GM21528 (cell line): ENCODE results near the gene COL19A1.
"Not testable (repeated sequence)": the region's sequence is repeated elsewhere in the genome, so short reads cannot be mapped to it uniquely, and the experiment has no call there.

Source experiments
- ATAC-seq: cut with Tn5 transposase; IDR thresholded peaks from one replicate; pipeline ENCODE4 v1.9.1; 2021; ENCODE audit warnings: mild to moderate bottlenecking, moderate library complexity; ENCODE audit not compliant: unreplicated experiment, low FRiP score

Gene COL19A1

GRCh38 chr6:69953491-69953890 is 87.1 kb downstream of the COL19A1 start:
- ATAC-seq = no peak

GRCh38 chr6:69954733-69955132 is 88.4 kb downstream of the COL19A1 start:
- ATAC-seq = no peak

GRCh38 chr6:69957985-69958559 is 91.7 kb downstream of the COL19A1 start:
- ATAC-seq = no peak

DNA sequence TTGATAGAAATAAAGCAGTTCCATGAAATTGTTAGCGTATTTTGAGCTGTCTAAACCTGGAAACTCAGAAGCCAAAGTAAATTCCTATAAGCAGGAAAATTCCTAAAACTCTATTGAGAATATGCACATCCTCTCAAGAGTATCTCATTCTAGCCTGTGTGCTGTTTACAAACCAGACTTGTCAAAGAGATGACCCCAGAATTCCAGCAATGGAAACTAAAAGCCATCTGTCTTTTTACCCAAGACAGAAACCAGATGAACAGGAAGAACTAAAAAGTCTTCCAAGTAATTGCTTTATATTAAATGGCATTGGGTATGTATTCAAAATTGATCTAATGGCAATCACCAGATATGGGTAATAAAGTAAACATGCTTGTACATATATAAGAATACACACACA is 92.6 kb downstream of the COL19A1 start:
- no peak for ATAC-seq

- not testable (repeated sequence) for ATAC-seq
Observed at GRCh38 chr6:69965974-69966373, 99.6 kb downstream of the COL19A1 start.

DNA sequence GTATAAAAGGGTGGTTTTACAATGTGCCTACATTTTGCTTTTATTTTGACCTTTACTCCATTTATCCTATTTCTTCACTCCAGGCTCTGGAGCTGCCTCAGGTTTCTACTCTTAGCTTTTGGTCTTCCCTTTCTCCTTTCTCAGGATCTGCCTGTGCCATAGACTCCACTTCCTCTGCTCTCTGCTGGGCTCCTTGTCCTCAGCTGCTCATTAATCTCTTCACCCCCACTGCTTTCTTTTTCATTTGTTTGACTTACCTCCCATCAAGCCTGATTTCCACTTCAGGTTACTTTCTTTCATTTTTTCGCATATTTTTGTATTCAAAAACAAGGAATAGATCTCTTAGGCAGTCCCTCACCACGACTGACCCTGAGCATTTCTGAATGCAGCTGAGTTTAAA is 106.8 kb downstream of the COL19A1 start:
- ATAC-seq = no peak

DNA sequence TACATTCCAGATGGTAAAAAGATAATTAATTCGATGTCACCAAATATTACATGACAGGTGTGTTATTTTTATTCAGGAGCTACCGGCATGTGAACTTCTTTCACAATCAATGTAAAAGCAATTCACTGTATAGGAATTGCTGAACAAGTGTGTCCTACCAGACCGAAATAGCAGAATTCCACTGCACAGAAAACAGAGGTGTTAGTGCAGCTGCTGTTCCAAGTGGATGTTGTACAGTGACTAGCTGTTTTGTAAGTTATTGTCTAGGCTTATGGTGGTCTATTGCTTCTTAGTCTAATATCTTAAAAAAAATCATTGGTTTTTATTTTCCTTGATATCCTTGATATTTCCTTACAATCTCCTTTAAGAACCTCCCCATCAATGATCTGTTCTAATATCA is 107.4 kb downstream of the COL19A1 start:
- no peak for ATAC-seq

GRCh38 chr6:69974193-69974592 is 107.8 kb downstream of the COL19A1 start:
- ATAC-seq = no peak

DNA sequence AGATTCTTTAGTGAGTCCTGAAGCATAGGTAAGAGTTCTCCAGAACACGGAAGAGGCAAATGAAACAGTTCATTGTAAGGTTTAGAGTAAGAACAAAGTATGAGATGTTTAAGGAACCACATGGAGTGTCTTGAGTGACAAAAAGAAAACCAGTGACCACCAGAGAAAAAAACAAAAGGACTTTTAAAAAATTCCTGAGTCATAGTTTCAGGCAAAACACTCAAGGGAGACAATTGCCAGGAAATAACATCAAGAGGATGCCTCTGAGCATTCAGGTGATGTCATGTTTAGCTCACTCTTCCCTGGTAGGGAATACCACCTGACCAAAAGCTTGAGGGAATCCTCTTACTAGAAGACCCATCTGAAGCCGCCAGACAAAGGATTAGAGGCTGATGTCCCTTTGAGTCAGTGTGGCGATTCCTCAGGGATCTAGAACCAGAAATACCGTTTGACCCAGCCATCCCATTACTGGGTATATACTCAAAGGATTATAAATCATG is 110.3 kb downstream of the COL19A1 start:
- ATAC-seq = no peak

DNA sequence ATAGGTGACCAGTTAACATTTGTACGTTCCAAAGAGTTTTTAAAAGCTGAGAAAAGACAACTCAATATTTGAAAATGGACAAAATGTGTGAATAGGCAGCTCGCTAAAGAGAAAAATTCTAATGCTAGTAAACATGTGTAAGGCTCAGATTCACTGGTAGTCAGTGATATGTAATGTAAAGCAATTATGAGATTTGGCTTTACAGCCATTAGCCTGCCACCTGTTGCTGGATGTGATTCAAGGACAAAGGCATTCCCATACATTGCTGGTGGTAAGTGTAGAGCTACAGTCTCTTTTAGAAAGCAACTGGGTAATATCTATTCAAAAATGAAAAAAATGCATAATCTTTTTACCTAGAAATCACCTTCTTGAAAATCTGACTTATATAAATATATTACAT is 114.3 kb downstream of the COL19A1 start:
- no peak for ATAC-seq

DNA sequence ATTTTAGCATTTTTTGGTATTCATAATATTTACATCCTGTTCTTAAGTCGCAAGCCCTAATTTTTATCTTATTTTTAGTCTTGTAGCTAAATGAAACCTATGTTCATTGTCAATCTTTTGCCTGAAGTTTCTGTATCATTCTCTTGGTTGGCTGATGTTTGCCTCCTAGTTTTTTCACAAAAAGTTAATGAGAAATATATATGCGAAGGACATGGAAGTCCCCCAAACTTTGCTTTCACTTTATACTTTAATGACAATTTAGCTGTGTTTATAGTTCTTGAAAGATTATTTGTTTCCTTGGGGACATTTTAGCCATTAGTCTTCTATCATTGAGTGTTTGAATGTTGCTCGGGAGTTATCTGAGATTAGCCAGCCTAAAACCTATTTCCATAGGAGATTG is 118.2 kb downstream of the COL19A1 start:
- ATAC-seq = no peak

DNA sequence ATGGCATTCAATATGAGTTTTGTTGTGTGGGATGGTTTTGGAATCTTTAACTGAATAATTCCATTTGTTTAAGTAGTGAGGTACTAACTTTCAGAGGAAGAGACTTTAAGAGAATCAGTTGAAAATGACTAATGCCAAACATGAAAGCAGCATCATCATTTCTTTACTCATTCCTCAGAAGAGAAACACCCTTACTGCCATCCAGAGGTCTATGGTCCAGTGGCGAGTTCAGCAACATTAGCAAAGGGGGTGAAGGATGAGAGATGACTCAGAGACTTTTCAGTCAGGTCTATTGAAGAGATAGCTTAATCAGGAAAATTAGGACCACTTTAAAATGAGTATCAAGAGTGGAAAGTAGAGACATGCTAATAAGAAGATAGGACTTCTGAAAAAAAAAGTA is 118.8 kb downstream of the COL19A1 start:
- ATAC-seq = no peak

DNA sequence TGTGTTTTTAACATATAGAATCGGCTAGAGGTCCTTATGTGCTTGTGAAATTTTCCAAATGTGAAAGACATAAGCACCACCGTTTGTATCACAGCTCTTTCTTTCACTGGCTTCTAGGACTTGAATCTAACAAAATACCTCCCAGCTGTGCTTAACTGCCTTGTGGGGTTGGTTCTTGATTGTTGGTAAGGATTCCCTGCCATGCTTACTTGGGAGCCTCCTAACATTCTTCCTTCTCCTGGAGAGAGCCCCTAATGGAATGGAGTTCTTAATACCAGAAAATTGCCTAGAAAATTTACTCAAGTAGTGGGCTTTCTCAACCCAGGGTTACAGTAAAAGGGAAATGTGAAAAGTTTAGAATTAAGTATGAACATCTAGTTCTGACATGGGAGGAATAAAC is 121.2 kb downstream of the COL19A1 start:
- ATAC-seq = no peak

- ATAC-seq = no peak
Observed at GRCh38 chr6:69988458-69989126, 122.2 kb downstream of the COL19A1 start.

DNA sequence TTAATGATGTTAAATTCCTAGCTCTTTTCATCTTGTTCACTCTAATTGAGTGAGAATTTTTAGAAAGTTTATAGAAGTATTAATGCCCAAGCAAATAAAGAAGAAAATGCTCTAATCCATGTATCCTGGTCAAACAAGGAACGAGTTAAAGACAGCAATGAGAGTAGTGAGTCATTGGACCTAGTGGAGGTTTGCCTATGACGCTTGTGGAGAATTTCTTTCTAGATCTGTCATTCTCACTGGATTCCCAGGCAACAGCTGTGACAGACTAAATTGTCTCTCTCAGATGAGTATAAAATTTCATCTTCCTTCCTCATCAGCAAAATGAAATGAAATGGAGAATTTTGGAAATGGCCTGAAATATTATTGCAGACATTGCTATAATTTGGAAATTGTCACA is 127.9 kb downstream of the COL19A1 start:
- ATAC-seq = no peak

- no peak for ATAC-seq
Observed at GRCh38 chr6:70008189-70008588, 141.8 kb downstream of the COL19A1 start.

- not testable (repeated sequence) for ATAC-seq
Observed at GRCh38 chr6:70010339-70010738, 144.0 kb downstream of the COL19A1 start.

- ATAC-seq = not testable (repeated sequence)
Observed at GRCh38 chr6:70023201-70023600, 156.8 kb downstream of the COL19A1 start.

- no peak for ATAC-seq
Observed at GRCh38 chr6:70028246-70028645, 161.9 kb downstream of the COL19A1 start.

DNA sequence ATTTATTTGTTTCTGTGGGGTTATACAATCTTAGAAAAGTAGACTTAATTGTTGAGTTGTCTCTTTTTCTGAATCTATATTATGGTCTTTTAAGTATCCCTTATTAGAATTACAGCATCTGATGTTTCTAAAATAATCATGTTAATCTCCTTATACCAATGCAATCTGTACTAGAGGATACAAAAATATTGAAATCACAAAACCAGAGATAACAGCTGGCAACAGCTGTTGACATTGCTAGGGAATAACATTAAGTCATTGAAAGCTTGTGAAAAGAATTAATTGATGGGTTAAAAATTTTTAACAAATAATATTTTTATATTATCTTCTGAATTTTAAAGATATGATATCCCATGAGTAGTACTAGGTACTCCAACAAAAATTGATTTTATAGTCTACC is 162.6 kb downstream of the COL19A1 start:
- ATAC-seq = no peak

DNA sequence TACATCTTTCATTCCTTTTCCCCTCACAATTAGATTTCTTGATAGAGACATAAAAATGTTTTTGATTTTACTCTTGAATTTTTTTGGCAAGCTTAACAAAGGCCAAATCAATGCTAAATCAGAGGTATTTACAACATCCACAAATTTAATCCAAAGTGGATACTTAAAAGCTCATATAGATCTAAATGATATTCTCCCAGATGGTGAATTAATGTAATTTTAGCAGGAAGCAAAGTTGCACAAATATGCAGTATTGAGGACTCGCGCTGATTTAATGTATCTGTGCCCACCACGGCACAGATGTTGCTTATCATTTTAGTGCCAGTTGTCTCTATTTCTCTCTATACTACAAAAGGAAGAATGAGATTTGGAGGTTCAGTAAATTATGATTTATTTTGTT is 167.4 kb downstream of the COL19A1 start:
- ATAC-seq = no peak

DNA sequence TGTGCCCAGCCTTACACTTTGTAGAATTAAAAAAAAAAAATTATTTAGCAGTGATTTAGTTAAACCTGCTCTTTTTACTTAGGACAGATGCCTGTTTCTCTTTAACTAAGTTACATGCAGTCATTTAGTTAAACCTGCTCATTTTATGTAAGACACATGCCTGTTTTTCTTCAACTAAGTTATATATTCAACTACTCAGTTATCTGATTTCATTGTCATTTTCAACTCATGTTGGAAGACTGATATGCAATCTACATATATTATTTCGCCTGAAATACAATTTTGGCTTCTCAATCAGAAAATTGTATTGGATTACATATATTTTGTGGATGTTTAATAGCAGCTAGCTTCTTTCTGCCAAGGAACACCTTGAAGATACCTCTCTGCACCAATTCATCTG is 171.1 kb downstream of the COL19A1 start:
- ATAC-seq = no peak
